Measurements from ENCODE around the gene SEC16B. TPM values are rescaled to one million over a fixed set of nuclear protein-coding genes. Genes with fewer than 3 reads are reported as not detected.

SEC16B gene
- total RNA-seq = 5.7 TPM

GRCh38 chr1:177969825-177970371, at the start of gene SEC16B:
SEC16B (minus strand) TSS chr1:177970058; CDS start chr1:177967981, 2,077 bp downstream.
- H3K36me3 ChIP-seq (ENCODE audit: control insufficient read depth in 3 of 3, insufficient read depth in 3 of 3, low read length in 3 of 3) = peaks cover 11 to 31% (median 29%) of the 10 kb centered on the region in 3 donors
- H3K9ac ChIP-seq (ENCODE audit: low read depth in 1 of 3, low read length in 3 of 3) = no peak within 1 kb of the TSS
- H3K4me3 ChIP-seq (ENCODE audit: low read length in 3 of 3) = no peak within 1 kb of the TSS
- H3K27ac ChIP-seq (ENCODE audit: low read depth, low read length) = no peak within 1 kb of the TSS
- H3K9me3 ChIP-seq (ENCODE audit: control insufficient read depth in 3 of 3, low read length in 3 of 3) = no peaks in the 10 kb centered on the region
- H3K27me3 ChIP-seq (ENCODE audit: control insufficient read depth in 3 of 3, insufficient read depth in 3 of 3, low read length in 3 of 3) = no peaks in the 10 kb centered on the region
- peaks cover 2 to 10% (median 7%) of the 10 kb centered on the region in 3 donors for H3K4me1 ChIP-seq (ENCODE audit: control insufficient read depth in 3 of 3, insufficient read depth in 3 of 3, low read length in 3 of 3)

- Histone ChIP-seq H3K4me1 (ENCODE audit: control insufficient read depth in 3 of 3, insufficient read depth in 3 of 3, low read length in 3 of 3) (no peaks in the 10 kb centered on the region), H3K36me3 (ENCODE audit: control insufficient read depth in 3 of 3, insufficient read depth in 3 of 3, low read length in 3 of 3) (peaks cover 20 to 54% (median 43%) of the 10 kb centered on the region in 3 donors), H3K27me3 (ENCODE audit: control insufficient read depth in 3 of 3, insufficient read depth in 3 of 3, low read length in 3 of 3) (no peaks in the 10 kb centered on the region), H3K4me3 (ENCODE audit: low read length in 3 of 3) (no peak overlapping the region), H3K9me3 (ENCODE audit: control insufficient read depth in 3 of 3, low read length in 3 of 3) (peaks cover 0 to 3% (median 0%) of the 10 kb centered on the region in 3 donors), H3K9ac (ENCODE audit: low read depth in 1 of 3, low read length in 3 of 3) (no peak overlapping the region), H3K27ac (ENCODE audit: low read depth, low read length) (no peak overlapping the region)
These were observed 49.8 kb upstream of the SEC16B start for GRCh38 chr1:178019622-178020021.

GRCh38 chr1:178019208-178019607, 49.4 kb upstream of the SEC16B start:
- H3K4me1 ChIP-seq (ENCODE audit: control insufficient read depth in 3 of 3, insufficient read depth in 3 of 3, low read length in 3 of 3) = no peaks in the 10 kb centered on the region
- no peak overlapping the region for H3K4me3 ChIP-seq (ENCODE audit: low read length in 3 of 3)
- no peak overlapping the region for H3K27ac ChIP-seq (ENCODE audit: low read depth, low read length)
- H3K9me3 ChIP-seq (ENCODE audit: control insufficient read depth in 3 of 3, low read length in 3 of 3) = peaks cover 0 to 3% (median 0%) of the 10 kb centered on the region in 3 donors
- no peaks in the 10 kb centered on the region for H3K27me3 ChIP-seq (ENCODE audit: control insufficient read depth in 3 of 3, insufficient read depth in 3 of 3, low read length in 3 of 3)
- peaks cover 18 to 54% (median 41%) of the 10 kb centered on the region in 3 donors for H3K36me3 ChIP-seq (ENCODE audit: control insufficient read depth in 3 of 3, insufficient read depth in 3 of 3, low read length in 3 of 3)
- no peak overlapping the region for H3K9ac ChIP-seq (ENCODE audit: low read depth in 1 of 3, low read length in 3 of 3)

GRCh38 chr1:178017517-178017916, 47.7 kb upstream of the SEC16B start:
- Histone ChIP-seq H3K36me3 (ENCODE audit: control insufficient read depth in 3 of 3, insufficient read depth in 3 of 3, low read length in 3 of 3) (peaks cover 18 to 52% (median 40%) of the 10 kb centered on the region in 3 donors), H3K27me3 (ENCODE audit: control insufficient read depth in 3 of 3, insufficient read depth in 3 of 3, low read length in 3 of 3) (no peaks in the 10 kb centered on the region)

GRCh38 chr1:178011864-178012503, 42.1 kb upstream of the SEC16B start:
- H3K36me3 ChIP-seq (ENCODE audit: control insufficient read depth in 3 of 3, insufficient read depth in 3 of 3, low read length in 3 of 3) = peaks cover 0 to 17% (median 12%) of the 10 kb centered on the region in 3 donors
- H3K27me3 ChIP-seq (ENCODE audit: control insufficient read depth in 3 of 3, insufficient read depth in 3 of 3, low read length in 3 of 3) = no peaks in the 10 kb centered on the region
- H3K4me3 ChIP-seq (ENCODE audit: low read length in 3 of 3) = peak overlapping the region in 2 of 3 donors; percentile 13 to 37
- no peaks in the 10 kb centered on the region for H3K9me3 ChIP-seq (ENCODE audit: control insufficient read depth in 3 of 3, low read length in 3 of 3)
- H3K27ac ChIP-seq (ENCODE audit: low read depth, low read length) = peak overlapping the region; percentile 78
- H3K9ac ChIP-seq (ENCODE audit: low read depth in 1 of 3, low read length in 3 of 3) = peak overlapping the region; percentile 18 to 63 (median 41)
- H3K4me1 ChIP-seq (ENCODE audit: control insufficient read depth in 3 of 3, insufficient read depth in 3 of 3, low read length in 3 of 3) = peaks cover 3 to 14% (median 5%) of the 10 kb centered on the region in 3 donors

More at GRCh38 chr1:178017517-178017916, 47.7 kb upstream of the SEC16B start:
- Histone ChIP-seq H3K27ac (ENCODE audit: low read depth, low read length) (no peak overlapping the region), H3K9ac (ENCODE audit: low read depth in 1 of 3, low read length in 3 of 3) (no peak overlapping the region), H3K4me1 (ENCODE audit: control insufficient read depth in 3 of 3, insufficient read depth in 3 of 3, low read length in 3 of 3) (no peaks in the 10 kb centered on the region), H3K9me3 (ENCODE audit: control insufficient read depth in 3 of 3, low read length in 3 of 3) (peaks cover 0 to 3% (median 0%) of the 10 kb centered on the region in 3 donors), H3K4me3 (ENCODE audit: low read length in 3 of 3) (no peak overlapping the region)

- peaks cover 3 to 14% (median 5%) of the 10 kb centered on the region in 3 donors for H3K4me1 ChIP-seq (ENCODE audit: control insufficient read depth in 3 of 3, insufficient read depth in 3 of 3, low read length in 3 of 3)
- no peak overlapping the region for H3K9ac ChIP-seq (ENCODE audit: low read depth in 1 of 3, low read length in 3 of 3)
- peaks cover 0 to 14% (median 13%) of the 10 kb centered on the region in 3 donors for H3K36me3 ChIP-seq (ENCODE audit: control insufficient read depth in 3 of 3, insufficient read depth in 3 of 3, low read length in 3 of 3)
- H3K4me3 ChIP-seq (ENCODE audit: low read length in 3 of 3) = peak overlapping the region in 1 of 3 donors; percentile 37
- H3K27ac ChIP-seq (ENCODE audit: low read depth, low read length) = peak overlapping the region; percentile 78
- H3K9me3 ChIP-seq (ENCODE audit: control insufficient read depth in 3 of 3, low read length in 3 of 3) = no peaks in the 10 kb centered on the region
- H3K27me3 ChIP-seq (ENCODE audit: control insufficient read depth in 3 of 3, insufficient read depth in 3 of 3, low read length in 3 of 3) = no peaks in the 10 kb centered on the region
These were observed 41.6 kb upstream of the SEC16B start for GRCh38 chr1:178011465-178011828.

GRCh38 chr1:178010674-178011464, 41.0 kb upstream of the SEC16B start:
- no peak overlapping the region for H3K9ac ChIP-seq (ENCODE audit: low read depth in 1 of 3, low read length in 3 of 3)
- no peak overlapping the region for H3K27ac ChIP-seq (ENCODE audit: low read depth, low read length)
- no peaks in the 10 kb centered on the region for H3K27me3 ChIP-seq (ENCODE audit: control insufficient read depth in 3 of 3, insufficient read depth in 3 of 3, low read length in 3 of 3)
- peaks cover 3 to 14% (median 5%) of the 10 kb centered on the region in 3 donors for H3K4me1 ChIP-seq (ENCODE audit: control insufficient read depth in 3 of 3, insufficient read depth in 3 of 3, low read length in 3 of 3)
- H3K4me3 ChIP-seq (ENCODE audit: low read length in 3 of 3) = no peak overlapping the region
- no peaks in the 10 kb centered on the region for H3K9me3 ChIP-seq (ENCODE audit: control insufficient read depth in 3 of 3, low read length in 3 of 3)
- H3K36me3 ChIP-seq (ENCODE audit: control insufficient read depth in 3 of 3, insufficient read depth in 3 of 3, low read length in 3 of 3) = peaks cover 0 to 13% (median 10%) of the 10 kb centered on the region in 3 donors

- H3K27ac ChIP-seq (ENCODE audit: low read depth, low read length) = no peak overlapping the region
- H3K27me3 ChIP-seq (ENCODE audit: control insufficient read depth in 3 of 3, insufficient read depth in 3 of 3, low read length in 3 of 3) = no peaks in the 10 kb centered on the region
- H3K9ac ChIP-seq (ENCODE audit: low read depth in 1 of 3, low read length in 3 of 3) = no peak overlapping the region
- H3K4me3 ChIP-seq (ENCODE audit: low read length in 3 of 3) = no peak overlapping the region
- peaks cover 0 to 7% (median 4%) of the 10 kb centered on the region in 3 donors for H3K4me1 ChIP-seq (ENCODE audit: control insufficient read depth in 3 of 3, insufficient read depth in 3 of 3, low read length in 3 of 3)
- H3K36me3 ChIP-seq (ENCODE audit: control insufficient read depth in 3 of 3, insufficient read depth in 3 of 3, low read length in 3 of 3) = peaks cover 0 to 13% (median 10%) of the 10 kb centered on the region in 3 donors
- H3K9me3 ChIP-seq (ENCODE audit: control insufficient read depth in 3 of 3, low read length in 3 of 3) = no peaks in the 10 kb centered on the region
These were observed 36.2 kb upstream of the SEC16B start for GRCh38 chr1:178006043-178006442.

GRCh38 chr1:178005450-178005849, 35.6 kb upstream of the SEC16B start:
- peaks cover 0 to 11% (median 10%) of the 10 kb centered on the region in 3 donors for H3K36me3 ChIP-seq (ENCODE audit: control insufficient read depth in 3 of 3, insufficient read depth in 3 of 3, low read length in 3 of 3)
- no peak overlapping the region for H3K9ac ChIP-seq (ENCODE audit: low read depth in 1 of 3, low read length in 3 of 3)
- no peak overlapping the region for H3K4me3 ChIP-seq (ENCODE audit: low read length in 3 of 3)
- peaks cover 0 to 2% (median 2%) of the 10 kb centered on the region in 3 donors for H3K4me1 ChIP-seq (ENCODE audit: control insufficient read depth in 3 of 3, insufficient read depth in 3 of 3, low read length in 3 of 3)
- no peaks in the 10 kb centered on the region for H3K27me3 ChIP-seq (ENCODE audit: control insufficient read depth in 3 of 3, insufficient read depth in 3 of 3, low read length in 3 of 3)
- no peaks in the 10 kb centered on the region for H3K9me3 ChIP-seq (ENCODE audit: control insufficient read depth in 3 of 3, low read length in 3 of 3)
- no peak overlapping the region for H3K27ac ChIP-seq (ENCODE audit: low read depth, low read length)
